HG03354 (cell line): ENCODE data around the gene C2CD2L.
"Not testable (repeated sequence)": the region's sequence is repeated elsewhere in the genome, so short reads cannot be mapped to it uniquely, and the experiment has no call there.

Source experiments
- ATAC-seq: cut with Tn5 transposase; IDR thresholded peaks from one replicate; pipeline ENCODE4 v1.9.1; 2021; ENCODE audit warnings: mild to moderate bottlenecking; ENCODE audit not compliant: unreplicated experiment, poor library complexity, severe bottlenecking

The C2CD2L gene

DNA sequence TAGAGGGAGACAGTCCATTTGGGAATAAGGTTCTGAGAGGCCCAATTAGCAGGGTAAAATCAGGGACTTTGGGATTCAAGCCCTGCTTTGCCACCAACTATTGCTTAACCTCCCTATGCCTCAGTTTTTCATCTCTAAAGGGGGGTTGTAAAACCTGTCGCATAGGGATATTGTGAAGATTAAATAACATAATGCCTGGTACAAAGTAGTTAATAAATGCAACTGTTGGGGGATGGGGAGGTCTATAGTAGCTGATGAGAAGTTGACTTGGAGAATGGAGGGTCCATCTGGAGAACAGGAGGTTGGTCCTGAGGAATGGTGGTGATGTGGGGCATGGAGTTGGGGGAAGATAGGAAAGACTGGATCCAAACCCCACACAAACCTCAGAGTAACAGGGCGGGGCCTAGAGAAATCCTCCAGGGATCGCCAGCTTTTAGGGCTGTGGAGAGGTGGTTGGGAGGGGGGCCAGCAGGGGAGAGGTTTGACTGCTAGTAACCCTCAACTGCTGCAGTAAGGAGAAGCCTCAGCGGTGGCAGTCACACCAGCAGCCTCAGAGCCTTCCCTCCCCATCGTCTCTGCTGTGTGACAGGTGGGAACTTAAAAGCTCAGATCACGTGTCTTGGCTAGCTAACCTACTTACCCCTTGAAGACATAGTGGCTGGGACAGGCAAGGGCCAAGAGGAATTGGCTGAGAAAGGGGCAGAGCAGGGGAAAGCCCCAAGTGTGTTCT is 40.6 kb downstream of the C2CD2L start:
- ATAC-seq = no peak

DNA sequence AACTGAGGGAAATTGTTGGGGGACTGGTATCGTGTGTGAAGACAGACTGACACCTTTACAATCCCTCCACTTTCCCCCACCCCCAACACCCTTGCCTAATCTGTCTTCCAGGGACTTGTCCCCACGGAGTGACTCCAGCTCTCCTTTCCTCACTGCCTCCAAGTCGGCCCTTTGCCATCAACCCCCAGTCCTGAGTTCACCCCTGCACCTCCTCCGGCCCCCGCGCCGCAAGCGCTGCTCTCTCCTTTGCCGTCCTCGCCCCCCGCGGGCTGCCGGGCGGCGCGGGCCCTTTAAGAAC is 41.5 kb downstream of the C2CD2L start:
- ATAC-seq = no peak

DNA sequence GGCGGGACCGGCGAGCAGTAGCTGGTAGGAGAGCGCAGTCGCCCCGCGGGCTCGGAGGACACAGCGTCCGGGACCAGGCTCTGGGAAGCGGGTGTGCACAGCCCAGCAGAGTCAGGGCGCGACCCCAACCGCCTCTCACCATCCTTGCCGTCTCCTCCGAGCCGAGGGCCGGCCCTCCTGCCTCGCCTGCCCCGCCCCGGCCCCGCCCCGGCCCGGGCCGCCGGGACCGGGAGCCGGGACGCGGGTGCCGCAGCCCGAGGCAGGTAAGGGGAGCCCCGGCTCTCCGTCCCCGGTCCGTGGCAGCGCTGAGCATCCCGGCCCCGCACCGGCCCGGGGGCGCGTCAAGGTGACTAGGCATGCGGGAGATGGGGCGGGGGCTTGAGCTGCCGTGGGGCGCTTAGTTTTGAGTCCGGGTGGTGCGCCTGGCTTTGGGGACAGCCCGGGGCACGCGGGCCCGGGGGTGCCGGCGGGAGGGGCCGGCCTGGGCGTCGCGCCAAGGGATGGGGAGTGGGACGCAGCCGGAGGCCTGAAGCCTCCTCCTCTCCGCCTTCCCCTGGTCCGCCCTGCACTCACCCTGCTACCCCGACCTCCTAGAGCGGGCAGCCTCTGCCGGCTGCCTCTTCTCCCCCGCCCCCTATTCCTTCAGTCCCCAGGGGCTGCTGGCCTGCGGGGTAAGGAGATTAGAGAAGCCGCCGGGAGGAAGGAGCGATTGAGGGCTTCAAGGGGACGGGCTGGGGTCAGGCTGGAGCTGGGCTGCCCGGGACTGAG is 42.1 kb downstream of the C2CD2L start, which contains the start of gene ABCG4:
Gene ABCG4 (plus strand): TSS at position 35 of the 768 bp plus-strand sequence. CDS start 914 bp downstream, outside the sequence.
- no peak for ATAC-seq

DNA sequence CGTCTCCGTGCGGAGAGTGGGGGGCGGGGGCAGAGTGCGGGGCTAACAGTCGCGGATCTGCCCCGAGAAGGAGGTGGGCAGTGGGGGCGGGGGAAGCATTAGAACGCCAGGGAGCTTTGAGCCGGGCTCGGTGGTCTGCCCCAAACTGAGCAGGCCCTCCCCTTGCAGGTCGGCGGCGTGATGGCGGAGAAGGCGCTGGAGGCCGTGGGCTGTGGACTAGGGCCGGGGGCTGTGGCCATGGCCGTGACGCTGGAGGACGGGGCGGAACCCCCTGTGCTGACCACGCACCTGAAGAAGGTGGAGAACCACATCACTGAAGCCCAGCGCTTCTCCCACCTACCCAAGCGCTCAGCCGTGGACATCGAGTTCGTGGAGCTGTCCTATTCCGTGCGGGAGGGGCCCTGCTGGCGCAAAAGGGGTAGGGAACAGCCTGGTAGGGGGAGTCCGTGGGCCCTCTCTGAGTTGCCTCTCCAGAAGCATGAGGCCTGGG is 42.7 kb downstream of the C2CD2L start:
- no peak for ATAC-seq

DNA sequence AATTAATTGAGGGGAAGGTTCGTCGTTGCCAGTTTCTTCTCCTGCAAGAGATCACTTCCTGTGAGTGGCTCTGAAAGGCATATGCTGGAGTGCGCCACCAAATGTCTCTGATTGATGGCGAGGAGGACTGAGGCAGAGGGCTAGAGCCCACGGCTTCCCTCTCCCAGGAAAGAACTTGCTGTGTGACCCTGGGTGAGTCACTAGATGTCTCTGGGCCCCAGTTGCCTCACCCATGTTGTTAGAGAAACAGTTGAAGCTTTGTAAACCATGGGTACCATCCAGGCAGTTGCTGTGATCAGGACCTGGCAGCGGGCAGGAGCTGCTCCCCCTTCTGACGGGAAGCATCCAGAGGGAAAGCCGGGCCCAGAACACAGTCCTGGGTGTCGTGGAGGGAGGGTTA is 44.9 kb downstream of the C2CD2L start:
- no peak for ATAC-seq

DNA sequence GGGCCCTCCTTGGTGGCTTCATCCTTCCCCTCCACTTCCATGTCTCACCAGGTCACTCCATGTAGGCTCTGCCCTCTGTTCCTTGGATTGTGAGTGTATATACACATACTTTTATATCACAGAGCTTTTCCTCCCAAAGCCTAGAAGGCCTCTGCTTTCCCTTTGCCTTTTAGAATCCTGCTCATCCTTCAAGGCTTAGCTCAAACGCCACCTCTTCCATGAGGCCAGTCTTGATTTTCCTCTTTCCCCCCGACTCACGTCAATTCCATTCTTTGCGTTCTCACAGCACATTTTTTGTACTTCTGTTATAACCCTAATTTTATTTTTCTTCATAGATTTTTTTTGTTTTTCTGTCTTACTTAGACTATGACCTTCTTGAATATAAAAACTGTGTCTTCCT is 45.5 kb downstream of the C2CD2L start:
- no peak for ATAC-seq

DNA sequence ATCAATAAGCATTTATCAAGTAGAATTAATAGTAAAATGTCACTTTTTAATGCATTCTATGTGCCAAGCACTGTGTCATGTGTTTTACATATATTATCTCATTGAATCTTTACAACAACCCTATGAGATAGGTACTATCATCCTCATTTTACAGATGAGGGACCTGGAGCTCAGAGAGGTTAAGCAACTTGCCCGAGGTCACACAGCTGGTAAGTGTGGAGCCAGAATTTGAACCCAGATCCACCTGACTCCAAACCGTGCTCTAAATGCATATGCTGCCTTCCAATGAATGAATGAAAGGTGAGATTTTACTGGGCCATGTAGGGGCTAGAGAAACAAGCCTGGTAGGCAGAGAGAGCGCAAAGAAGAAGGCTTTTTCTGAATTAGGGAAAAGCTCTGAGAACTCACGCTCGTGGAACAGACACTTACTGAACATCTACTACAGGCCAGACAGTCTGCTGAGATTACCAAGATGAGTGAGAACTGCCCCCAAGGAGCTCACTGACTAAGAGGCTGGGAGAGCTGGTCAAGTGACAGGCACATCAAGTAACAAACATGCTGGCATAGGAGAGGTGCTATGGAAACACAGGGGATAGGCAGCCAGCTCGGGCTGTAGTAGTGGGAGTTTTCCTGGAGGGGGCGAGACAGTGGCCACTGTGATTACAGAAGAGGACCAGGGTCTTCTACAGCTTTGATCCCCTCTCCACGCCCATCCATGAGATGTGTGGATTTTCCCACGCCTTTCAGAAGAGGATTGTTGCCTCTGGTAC is 46.1 kb downstream of the C2CD2L start:
- ATAC-seq = no peak

DNA sequence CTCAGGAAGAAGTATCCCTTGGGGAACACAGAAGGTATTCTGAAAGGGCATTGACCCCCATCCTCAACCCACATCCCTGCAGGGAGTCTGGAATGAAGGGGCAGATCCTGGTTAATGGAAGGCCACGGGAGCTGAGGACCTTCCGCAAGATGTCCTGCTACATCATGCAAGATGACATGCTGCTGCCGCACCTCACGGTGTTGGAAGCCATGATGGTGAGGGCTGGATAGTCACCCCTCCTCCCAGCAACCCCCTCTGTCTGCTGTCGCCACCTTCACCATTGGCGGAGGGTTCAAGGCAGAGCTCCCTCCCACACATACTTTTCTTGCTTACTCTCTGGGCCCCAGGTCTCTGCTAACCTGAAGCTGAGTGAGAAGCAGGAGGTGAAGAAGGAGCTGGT is 47.0 kb downstream of the C2CD2L start:
- no peak for ATAC-seq

DNA sequence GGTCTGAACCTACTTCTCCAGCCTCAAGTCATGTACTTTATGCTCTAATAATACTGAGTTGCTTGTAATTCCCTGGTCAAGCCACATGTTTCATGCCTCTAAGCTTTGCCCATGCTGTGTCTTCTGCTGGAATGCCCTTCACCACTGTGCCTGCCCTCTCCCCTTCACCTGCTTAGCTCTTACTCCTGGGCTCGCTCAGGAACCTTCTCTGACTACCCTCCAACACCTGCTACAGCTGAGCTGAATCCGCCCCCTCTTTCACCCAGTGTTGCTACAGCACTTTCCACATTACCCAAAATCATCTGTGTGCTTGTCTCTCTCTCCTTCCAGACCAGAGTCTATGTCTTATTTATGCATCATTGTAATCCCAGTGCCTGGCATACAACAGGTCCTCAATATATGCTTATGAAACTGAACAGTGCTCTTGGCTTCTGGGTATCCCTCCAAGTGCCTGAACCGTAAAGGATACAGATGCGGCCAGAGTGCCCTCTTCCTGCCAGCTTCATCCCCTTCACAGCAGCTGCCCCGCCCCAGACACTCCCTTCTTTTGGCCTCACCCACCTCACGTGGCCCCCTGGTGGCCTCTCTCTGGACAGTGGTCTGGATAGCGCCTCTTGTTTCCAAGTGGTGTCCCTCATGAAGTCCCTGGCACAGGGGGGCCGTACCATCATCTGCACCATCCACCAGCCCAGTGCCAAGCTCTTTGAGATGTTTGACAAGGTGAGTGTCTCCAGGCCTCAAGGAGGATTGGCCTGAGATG is 48.8 kb downstream of the C2CD2L start:
- no peak for ATAC-seq

DNA sequence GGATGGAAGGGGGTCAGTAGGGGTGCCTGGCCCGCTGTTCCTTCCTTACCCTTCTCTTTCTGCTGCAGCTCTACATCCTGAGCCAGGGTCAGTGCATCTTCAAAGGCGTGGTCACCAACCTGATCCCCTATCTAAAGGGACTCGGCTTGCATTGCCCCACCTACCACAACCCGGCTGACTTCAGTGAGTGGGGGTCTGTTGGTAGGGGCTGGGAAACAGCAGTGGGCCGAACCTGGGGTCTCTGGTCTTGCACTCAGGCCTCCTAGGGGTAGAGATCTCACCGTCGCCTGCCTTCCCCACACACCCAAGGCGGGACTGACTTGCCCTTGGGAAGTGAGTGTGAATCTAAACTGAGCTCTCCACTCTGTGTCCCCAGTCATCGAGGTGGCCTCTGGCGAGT is 49.4 kb downstream of the C2CD2L start:
- ATAC-seq = no peak

DNA sequence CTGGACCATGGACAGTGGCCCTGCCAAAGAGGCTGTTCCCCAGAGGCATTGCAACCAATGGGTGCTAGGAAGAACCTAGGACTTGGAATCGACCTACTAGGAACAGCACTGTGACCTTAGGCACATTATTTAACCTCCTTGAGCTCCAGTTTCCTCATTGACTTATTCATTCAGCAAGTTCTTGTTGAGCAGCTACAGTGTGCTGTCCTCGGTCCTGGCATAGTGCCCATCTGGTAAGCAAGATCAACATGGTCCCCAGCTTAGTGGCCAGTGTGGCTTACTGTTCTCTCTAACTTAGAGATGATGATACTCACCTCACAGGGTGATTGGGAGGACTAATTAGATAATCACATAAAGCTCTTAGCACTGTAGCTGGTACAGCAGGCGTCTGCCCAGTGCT is 49.9 kb downstream of the C2CD2L start:
- no peak for ATAC-seq

DNA sequence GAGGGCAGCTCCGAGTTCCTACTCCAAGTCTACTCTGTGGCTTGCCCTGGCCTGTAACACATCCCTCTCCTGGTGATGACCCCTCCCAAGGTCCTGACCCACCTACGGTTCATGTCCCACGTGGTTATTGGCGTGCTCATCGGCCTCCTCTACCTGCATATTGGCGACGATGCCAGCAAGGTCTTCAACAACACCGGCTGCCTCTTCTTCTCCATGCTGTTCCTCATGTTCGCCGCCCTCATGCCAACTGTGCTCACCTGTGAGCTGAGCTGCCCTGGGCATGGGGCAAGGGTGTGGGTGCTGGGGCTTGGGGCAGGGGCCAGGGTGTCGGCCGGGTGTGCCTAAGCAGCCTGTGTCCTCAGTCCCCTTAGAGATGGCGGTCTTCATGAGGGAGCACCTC is 51.3 kb downstream of the C2CD2L start:
- no peak for ATAC-seq

DNA sequence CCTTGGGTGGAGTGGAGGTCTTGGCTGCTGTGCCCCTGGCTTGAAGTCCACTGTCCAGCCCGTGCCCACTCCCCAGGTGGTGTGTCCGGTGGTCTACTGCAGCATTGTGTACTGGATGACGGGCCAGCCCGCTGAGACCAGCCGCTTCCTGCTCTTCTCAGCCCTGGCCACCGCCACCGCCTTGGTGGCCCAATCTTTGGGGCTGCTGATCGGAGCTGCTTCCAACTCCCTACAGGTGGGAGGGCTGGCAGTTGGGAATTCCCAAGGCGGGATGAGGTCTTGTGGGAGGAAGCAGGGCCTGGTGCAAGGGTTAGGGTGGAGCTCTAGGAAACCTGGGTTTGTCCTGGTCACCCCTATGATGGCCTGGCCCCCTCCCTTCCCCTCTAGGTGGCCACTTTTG is 53.0 kb downstream of the C2CD2L start:
- no peak for ATAC-seq

DNA sequence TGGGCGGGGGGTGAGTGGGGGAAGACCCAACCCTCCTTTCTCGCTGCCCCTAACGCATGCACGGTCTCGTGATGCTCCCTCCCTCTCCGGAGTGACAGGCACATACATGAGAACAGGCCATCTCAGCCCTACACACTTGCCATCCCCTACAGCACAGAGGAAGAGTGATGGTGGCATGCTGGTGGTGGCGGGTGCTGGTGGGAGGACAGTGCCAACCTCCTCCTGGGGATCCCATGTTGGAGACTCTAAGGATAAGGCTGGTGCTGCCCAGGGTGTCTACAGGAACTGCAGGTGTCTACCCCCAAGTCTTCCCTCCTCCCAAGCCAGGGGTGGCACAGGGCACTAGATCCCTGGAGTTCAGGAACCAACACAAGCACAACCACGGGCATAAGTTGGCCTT is 54.7 kb downstream of the C2CD2L start:
- no peak for ATAC-seq

DNA sequence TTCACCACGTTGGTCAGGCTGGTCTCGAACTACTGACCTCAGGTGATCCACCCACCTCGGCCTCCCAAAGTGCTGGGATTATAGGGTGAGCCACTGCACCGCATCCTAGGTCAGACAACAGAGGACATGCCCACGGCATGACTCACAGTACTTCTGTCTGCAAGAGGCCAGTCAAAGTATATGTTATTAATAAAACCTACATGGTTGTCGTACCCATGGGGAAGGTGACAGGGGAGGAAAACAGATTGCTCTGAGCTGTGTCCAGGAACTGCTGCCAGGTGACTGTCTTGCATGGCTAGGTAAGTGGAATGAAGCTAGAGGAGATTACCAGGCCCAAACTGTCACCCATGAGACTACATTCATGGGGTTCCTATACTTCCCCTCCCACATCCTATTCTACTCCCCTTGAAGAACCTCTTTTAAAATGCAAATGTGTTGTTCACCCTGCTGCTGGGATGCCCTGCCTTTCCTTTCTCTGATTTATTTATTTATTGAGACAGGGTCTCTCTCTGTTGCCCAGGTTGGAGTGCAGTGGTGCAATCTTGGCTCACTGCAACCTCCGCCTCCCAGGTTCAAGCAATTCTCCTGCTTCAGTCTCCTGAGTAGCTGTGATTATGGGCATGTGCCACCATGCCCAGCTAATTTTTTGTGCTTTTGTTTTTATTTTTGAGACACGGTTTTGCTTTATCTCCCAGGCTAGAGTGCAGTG is 59.4 kb downstream of the C2CD2L start:
- no peak for ATAC-seq

DNA sequence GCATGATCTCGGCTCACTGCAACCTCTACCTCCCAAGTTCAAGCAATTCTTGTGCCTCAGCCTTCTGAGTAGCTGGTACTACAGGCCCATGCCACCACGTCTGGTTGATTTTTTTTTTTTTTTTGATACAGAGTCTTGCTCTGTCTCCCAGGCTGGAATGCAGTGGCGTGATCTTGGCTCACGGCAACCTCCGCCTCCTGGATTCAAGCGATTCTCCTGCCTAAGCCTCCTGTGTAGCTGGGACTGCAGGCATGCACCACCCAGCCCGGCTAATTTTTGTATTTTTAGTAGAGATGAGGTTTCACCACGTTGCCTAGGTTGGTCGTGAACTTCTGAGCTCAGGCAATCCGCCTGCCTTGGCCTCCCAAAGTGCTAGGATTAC is 59.9 kb downstream of the C2CD2L start:
- not testable (repeated sequence) for ATAC-seq

DNA sequence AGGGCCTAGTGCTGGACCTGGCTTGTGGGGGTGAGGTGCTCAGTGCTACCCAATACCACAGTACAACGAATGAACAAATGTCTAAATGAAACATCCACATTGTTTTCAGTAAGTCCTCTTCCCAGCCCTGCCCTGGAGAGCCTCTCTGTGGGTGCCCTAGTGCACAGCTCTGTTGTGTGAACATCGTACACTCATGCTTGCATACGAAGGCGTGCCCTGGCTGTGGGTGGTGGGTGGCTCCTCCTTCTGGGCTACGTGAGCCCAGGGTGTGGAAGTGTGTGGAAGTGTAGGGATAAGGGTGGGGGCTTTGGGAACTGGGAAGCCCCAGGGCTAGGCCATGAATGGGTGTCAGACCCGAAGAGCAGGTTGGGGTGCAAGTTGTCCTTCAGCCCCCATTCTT is 60.8 kb downstream of the C2CD2L start:
- no peak for ATAC-seq
